NCI-H510A (cell line): ENCODE measurements around the gene JARID2.

Experiments
- DNase-seq: peaks from one replicate; lab custom pipeline; 2025; lab: John Stamatoyannopoulos, UW

JARID2 gene

DNA sequence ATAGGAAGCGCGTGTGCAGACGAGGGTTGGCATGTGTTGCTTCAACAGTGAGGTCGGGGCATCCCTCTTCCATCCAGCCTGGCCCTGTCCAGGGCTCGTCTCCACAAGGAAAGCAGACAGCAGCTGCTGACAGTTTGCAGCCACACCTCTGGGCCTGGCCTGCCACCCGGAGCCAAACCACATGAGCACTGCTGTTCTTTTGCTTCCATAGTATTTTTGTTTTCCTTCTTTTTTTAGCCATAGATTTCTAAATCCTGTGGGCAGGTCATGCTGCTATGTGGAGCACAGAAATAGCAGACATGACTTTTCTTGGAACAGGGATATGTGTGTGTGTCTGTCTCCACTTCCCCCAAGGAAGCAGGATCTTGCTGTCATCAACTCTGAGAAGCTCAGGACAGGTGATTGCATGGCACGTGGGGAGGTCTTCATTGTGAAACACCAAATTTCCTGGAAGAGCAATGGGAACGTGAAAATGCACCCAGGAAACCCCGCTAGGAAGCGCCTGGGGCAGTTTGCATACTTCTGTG, 249.6 kb downstream of the JARID2 start:
- no peak for DNase-seq

DNA sequence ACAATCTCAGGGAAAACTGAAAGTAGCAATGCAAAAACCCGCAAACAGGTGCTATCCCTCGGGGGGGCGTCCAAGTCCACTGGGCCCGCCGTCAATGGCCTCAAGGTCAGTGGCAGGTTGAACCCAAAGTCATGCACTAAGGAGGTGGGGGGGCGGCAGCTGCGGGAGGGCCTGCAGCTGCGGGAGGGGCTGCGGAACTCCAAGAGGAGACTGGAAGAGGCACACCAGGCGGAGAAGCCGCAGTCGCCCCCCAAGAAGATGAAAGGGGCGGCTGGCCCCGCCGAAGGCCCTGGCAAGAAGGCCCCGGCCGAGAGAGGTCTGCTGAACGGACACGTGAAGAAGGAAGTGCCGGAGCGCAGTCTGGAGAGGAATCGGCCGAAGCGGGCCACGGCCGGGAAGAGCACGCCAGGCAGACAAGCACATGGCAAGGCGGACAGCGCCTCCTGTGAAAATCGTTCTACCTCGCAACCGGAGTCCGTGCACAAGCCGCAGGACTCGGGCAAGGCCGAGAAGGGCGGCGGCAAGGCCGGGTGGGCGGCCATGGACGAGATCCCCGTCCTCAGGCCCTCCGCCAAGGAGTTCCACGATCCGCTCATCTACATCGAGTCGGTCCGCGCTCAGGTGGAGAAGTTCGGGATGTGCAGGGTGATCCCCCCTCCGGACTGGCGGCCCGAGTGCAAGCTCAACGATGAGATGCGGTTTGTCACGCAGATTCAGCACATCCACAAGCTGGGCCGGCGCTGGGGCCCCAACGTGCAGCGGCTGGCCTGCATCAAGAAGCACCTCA, 250.7 kb downstream of the JARID2 start:
- no peak for DNase-seq

DNA sequence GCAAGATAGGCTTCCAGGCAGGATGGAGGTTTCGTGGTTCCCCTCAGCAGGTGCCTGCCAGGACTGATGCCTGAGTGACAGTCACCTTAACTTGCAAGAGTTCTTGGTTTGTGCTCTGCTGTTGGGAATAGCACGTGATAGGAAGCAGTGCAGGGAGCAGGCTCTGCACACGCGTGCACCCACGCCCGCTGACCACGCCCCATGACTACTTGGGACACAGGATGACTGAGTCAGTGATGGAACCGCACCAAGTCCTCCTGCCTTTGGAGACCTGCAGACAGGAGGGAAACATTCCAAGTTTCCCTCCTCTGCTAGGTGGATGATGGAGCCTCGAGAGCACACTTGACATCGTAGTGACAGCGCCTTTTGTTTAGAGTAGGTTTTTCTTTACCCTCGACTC, 252.8 kb downstream of the JARID2 start:
- DNase-seq = no peak

DNA sequence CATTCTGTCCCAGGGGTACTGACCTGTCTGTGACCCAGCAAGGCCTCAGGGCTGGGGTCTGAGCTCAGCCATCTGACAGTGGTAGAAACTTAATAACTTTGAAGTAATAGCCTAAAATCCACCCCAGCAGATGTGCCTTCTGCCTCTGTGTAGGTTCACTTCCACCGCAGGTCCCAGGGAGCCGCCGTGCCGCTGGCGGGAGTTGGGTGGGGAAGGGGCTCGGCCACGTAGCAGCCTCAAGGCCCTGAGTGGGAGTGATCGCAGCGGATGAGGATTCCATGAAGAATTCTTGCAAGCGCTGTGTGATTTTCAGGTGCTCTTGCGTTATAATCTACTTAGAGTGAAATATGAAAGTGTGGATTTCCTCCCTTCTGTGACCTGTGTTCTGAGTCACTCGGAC, 253.3 kb downstream of the JARID2 start:
- DNase-seq = no peak

DNA sequence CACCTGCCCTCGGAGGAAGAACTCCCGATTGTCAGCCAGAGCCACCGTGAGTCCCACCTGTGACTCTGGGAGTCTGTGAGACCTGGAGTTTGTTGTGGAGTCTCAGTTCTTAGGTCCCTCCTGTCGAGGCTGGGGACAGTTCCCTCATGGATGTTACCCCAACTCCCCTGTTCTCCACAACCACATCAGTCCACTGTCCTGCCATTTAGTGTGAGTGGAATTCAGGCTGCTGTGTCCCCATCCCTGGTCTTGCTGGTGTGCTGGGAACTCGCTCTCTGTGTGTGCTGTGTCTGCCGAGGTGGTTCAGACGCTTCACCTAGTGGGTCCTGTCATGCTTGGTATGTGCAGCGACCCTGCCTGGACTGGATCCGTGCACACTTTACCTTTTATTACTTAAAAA, 253.7 kb downstream of the JARID2 start:
- no peak for DNase-seq

DNA sequence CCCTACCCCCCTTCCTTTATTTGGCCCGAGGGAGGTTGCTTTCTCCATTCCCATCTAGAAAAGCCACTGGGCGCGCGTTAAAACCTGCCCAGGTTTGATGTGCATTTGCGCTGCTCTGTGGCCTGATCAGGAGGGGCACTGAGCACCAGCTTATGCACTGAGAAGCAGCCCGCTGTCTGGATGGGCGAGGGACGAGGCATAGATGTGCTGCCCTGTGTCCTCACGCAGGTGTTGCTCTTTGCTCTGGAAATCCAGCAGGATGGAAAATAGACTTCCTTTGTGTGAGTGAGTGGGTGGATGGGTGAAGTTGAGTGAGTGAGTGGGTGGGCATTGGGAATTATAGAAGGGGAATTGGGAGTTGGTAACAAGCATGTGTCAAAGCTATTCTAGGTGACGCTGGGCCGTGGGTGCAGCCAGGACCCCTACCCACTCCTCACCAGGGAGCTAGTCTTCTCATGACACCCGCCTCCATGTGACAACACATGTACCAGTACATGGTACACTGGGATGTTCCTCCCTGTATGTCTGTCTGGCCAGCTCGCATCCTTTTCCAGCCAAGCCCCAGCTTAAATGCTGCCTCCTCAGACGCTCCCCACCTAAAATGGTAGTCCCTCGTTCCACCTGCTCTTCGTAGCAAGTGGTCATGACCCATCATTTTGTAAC, 254.3 kb downstream of the JARID2 start:
- no peak for DNase-seq

DNA sequence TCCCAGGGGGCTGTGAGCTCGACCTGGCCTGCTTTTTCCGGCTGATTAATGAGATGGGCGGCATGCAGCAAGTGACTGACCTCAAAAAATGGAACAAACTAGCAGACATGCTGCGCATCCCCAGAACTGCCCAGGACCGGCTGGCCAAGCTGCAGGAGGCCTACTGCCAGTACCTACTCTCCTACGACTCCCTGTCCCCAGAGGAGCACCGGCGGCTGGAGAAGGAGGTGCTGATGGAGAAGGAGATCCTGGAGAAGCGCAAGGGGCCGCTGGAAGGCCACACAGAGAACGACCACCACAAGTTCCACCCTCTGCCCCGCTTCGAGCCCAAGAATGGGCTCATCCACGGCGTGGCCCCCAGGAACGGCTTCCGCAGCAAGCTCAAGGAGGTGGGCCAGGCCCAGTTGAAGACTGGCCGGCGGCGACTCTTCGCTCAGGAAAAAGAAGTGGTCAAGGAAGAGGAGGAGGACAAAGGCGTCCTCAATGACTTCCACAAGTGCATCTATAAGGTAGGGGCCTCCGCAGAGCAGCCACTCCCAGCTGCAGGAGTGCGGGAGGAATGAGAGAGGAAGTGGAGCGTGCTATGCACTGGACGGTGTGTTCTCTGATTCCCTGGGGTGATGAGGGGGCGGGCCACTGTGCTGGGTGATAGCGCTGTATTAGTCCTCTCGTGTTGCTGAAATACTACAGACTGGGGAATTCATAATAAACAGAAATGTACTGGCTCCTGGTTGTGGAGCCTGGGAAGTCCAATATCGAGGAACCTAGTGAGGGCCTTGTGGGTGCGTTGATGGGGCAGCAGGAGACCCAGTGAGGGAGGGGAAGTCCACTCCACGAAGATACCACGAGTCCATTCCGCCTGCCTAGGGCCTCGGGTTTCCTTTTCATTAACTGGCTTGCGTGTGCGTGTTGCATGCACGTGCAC, 255.3 kb downstream of the JARID2 start:
- no peak for DNase-seq

DNA sequence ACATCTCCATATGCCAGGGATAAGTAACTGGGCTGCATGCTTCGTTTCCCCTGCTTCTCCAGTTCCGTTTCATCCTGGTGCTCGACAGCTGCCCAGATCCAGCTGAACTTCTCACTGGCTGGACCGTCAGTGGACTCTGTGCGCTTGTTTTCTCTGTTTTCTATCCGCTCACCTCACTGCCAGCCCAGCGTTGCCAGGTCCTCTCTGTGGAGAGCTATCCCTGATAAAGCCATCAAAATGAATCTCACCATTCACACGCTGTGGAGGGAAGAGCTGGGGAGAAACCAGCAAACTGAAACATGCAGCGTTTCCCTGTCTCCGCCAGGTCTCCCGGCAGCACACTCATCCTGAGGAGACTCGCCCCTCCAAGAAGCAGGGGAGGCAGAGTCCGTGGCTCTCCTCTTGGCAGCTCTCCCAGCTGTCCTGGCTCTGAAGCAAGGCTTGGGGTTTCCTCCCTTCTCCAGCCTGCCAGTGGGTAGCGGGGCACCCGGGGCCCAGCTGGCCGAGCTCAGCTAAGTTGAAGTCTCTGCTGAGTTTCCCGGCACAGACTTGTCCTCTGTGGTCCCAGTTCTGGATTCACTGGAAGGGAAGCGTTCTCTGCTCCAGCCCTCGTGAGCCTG, 256.1 kb downstream of the JARID2 start:
- DNase-seq = peak; percentile 50

DNA sequence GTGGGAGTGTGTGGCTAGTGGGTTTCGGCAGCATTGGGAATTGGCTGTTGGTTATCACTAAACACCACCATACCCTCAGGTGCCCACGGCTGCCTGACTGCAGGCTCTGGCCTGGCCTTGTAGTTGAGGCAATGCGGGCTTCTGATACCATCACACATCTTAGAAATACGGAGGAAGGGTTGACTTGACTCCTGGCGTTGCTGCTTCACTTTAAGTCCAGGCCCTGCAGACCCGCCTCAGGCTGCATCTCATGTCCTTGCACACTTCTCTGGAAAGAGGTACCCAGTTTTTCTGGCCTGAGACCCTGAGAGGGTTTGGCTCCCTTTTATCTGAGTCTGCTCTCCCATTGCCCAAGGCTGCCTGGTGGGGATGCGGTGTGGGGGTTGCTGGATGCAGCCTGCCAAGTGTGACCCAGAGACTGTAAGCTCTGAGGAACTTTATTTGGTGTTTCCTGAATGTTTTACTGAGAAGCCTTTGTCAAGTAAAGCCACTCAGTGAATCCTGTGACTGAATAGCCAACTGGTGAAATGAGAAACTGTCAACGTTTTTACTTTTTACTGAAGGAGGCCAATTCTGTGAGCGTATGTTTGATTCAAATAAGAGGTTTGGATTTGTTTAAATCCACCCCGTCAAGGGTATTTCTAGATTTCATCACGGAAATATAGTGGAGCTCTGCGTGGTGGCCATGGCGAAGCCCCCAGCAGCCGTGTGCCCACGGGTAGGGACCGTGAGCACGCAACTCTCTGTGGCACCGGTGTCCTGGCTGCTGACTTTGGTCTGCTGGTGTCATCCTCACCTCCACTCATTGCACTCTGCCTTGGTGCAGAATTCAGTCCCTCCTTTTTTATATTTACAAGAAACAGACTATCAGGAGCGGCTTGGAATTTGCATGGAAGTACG, 256.8 kb downstream of the JARID2 start:
- no peak for DNase-seq

DNA sequence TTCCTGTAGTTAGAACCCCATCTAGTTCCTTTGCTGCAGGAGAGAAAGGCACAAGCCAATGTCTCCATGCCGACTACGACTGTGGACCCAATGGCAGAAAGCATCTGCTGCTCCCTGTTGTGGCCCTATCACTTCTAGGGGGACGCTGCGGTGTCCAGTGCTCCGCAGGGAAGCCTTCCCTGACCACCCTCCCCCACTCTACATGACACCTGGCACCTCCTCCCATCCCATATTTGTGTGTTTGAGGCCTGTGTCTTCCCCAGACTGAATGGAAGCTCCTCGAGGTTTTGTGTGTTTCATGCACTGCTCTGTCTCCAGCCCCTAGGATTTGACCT, 257.4 kb downstream of the JARID2 start:
- no peak for DNase-seq

DNA sequence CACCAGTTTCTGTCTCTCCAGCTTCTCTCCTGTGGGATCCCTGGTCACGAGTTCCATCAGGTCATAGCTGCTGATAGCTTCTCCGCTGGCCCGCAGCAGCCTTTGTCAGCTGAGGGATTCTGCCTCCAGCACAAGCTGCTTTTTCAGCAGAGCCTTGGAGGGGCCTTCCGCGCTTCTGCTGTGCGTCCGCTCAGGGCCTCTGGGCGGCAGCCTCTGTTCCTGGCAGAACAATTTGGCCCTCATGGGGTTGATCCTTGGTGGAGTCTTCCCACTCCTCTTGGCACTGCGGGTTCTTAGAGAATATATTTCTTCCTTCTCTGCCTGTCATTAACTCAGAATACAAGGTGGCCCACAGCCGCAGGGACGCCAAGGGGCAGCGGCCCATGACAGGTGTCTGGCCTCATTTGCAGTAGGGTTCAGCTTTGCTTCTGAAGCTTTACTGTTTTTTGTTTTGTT, 258.2 kb downstream of the JARID2 start:
- DNase-seq = no peak

DNA sequence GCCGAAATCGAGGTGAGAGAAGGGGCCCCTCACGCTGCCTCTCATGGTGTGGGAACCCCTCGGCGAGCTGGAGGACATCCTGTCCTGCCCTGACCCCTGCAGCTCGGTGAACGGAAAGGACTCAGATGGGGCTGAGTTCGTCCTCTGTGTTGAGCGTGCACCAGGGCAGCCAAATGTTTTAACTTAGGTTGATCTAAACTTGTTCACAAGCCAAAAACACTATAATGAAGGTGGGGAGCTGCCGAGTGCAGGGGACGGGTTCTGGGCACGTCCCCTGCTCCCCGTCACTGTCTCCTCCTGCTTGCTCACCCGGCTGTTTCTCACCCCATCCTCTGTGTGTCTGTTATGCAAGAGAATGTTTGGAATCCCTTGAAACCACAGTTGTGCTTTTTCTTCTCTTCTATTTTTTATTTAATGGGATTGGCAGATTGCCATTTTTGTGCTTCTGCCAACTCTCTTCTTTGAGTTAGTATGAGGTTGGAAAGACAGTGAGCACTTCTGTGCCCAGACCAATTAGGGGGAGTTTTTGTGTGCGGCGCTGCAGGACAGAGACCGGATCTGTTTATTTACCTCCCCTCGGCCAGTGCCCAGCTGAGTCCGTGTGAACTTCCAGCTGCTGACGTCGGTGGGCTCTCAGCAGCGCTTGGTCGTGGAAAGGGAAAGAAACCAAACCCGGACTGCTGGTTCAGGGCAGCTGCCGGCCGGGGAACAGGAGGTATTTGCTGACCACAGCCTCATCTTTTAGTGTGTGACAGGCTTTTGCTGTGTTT, 258.9 kb downstream of the JARID2 start:
- peak; percentile 33 for DNase-seq

DNA sequence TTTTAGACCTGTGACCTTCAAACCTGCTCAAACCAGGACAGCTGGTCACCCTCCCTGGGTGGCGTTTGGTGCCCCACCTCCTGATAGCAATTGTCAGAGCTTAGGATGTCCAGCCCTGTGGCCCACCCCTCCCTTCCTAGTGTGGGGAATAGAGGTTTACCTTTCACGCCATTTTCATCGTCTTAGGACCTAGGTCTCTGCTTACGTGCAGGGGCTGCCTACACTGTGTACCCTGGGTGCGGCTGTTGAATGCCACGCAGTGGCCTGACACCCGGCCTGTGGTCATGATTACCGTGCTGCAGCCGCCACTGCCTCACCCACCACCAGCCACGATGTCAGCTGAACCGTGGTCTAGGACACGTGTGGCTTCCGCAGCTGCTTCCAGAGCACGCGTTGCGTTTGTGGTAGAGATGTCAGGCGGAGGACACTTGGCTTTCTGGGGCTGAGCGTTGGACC, 259.6 kb downstream of the JARID2 start:
- DNase-seq = no peak

DNA sequence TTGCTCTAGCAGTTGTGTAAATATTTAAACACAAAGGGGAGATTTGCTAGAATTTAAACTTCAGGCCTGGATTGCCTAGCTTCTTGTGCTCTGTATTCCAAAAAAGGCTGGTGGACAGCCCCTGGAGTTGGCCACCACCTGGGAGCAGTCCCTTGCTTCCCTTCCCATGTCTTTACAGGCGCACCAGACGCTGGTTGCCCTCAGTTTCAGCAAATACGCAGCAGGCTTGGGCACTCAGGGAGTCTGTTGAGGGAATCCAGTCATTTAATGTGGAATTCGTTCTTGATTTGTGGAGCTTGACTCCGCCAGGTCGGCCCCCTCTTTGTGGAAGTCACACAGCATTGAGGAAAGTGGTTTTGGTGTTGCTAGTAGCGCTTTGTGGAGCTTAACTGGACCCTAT, 260.2 kb downstream of the JARID2 start:
- no peak for DNase-seq

DNA sequence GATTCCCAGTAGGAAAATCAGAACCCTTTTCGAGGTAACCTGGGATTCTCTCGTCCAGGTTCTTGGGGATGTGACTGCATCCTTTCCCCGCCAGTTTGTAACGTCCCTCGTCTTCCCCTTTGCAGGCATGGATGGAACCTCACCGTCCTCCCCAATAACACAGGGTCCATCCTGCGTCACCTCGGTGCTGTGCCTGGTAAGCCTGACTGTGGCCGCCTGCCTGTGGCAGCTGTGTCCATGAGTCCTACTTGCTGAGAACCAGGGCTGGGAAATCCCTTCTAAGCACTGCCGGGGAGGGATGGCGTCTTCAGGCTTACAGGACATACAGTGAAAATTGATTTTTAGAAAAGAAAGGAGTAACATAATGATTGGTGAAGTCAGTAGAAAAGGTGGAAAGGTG, 261.4 kb downstream of the JARID2 start:
- no peak for DNase-seq

DNA sequence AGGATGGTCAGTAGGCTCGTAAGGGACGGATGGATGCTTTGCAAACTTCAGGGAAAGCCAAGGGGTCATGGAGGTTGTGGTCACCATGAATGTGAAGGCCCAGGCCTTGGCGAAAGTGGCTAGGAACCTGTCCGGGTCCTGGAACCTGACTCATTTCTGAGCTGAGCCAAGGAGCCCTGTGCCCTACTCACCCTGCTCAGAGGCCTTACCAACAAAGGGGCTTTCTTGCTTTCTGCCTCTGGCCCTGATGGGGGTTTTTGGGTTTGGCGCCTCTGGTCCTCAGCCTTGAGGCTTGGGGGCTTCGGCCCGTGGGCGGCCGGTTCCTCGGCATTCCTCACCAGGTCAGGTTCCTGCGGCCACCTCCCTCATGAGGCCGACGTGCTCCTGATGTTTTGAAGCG, 261.9 kb downstream of the JARID2 start:
- no peak for DNase-seq

DNA sequence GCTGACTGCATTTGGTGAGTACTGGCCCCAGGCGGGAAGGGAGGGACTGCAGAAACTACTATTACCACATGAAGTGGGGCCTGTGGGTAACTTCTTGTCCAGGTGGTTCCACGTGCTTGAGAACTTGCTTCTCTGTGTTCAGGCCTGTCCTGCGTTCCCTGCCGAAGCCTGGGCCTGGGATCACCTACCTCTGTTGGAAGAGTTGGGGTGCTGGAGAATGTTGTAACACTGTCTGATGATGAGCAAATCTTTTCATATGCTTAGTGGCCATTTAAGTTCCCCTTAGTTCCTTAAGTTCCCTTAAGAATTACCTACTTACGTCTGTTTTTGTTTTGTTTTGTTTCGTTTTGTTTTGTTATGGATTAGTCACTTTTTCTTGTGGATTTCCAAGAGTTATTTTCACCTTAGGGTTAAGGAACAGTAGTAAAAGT, 262.6 kb downstream of the JARID2 start:
- DNase-seq = no peak

DNA sequence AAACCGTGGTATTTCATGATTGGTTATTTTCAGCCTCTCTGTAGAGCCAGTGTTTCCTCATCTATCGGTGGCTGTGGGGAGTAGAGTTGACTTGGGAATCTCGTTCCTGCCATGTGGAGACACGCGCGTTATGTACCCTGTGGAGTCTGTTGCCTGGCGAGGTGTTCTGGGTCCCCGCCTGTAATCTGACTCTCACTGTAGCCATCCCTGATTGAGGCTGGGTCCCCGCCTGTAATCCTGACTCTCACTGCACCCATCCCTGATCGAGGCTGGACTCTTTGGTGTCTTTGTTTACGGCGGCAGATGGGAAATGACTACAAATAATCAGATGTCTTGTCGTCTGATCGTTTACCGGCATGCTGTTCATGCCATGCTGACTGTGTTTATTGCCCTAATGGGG, 263.1 kb downstream of the JARID2 start:
- DNase-seq = no peak

DNA sequence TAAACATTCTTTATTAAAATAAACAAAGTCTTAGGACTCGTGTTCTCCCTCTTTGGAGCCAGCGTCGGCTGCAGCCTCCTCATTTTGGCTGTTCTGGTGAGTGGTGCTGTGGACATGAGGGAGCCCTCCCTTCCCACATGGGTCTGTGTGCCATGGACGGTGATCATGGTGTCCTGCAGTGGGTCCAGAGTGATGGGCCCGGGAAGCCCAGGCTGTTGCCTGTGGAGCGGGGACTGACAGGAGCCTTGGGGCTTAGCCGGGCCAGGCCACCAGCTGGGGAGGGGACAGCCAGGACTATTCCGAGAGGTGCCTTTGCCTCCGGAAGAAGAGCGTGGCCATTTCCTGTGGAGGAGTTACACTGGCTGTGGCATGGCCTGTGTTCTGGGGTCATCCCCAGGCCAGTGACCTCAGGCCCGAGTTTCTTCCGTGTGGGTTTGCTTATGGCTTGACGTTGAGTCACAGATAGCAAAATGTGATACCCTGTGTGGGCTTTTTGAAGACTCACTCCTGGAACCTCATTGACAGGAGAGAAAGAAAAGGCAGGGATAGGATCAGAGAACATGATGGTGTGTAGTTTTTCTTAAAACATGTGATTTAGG, 263.6 kb downstream of the JARID2 start:
- no peak for DNase-seq

DNA sequence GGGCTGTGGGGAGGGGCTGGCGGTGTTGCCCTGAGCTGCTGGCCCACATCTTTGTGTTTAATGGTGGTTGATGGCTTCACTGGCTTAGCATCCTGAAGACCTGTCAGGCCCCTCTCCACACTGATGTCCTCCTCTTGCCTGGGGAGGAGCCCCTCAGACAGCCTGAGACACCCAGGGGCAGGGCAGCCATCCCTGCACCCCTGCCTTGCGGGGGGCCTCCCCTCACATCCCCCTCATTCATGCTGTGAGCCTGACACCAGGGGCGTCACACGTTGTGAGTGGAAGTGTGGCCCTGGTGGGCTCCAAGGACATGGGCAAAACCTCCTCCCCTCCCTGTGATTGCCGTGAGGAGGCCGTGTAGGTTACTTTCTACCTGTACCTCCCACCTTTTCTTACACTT, 264.3 kb downstream of the JARID2 start:
- no peak for DNase-seq
